ENCODE data around the gene ZNF516.

DNA sequence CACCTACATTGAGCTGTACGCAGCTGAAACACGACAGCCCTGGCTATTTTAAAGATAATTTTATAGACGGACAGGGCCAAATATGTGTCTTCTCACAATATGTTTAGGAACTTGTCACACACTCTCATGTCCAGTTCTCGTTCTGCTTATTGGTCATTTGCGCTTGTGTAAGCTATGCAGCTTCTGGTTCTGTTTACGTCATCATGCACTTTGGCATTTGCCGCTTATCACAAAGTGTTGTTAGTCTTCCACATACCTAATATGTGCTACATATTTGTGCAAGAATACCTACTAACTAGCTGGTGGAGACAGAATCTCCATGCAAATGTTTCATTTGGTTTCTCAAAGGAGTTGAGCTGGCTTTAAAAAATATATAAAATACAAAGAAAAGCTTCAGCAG is 7.5 kb upstream of the ZNF516 start:
- TF ChIP-seq, protein P1, sequence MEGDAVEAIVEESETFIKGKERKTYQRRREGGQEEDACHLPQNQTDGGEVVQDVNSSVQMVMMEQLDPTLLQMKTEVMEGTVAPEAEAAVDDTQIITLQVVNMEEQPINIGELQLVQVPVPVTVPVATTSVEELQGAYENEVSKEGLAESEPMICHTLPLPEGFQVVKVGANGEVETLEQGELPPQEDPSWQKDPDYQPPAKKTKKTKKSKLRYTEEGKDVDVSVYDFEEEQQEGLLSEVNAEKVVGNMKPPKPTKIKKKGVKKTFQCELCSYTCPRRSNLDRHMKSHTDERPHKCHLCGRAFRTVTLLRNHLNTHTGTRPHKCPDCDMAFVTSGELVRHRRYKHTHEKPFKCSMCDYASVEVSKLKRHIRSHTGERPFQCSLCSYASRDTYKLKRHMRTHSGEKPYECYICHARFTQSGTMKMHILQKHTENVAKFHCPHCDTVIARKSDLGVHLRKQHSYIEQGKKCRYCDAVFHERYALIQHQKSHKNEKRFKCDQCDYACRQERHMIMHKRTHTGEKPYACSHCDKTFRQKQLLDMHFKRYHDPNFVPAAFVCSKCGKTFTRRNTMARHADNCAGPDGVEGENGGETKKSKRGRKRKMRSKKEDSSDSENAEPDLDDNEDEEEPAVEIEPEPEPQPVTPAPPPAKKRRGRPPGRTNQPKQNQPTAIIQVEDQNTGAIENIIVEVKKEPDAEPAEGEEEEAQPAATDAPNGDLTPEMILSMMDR (IDR thresholded peaks at IDR 0.05) = no peak
- TF ChIP-seq POLR2A (IDR thresholded peaks at IDR 0.05) = no peak
- TF ChIP-seq EP300 (IDR thresholded peaks at IDR 0.05) = no peak
